ENCODE measurements around the gene SAMD8. TPM values are rescaled to one million over a fixed set of nuclear protein-coding genes. Genes with fewer than 3 reads are reported as not detected.
"Not testable (repeated sequence)": the region's sequence is repeated elsewhere in the genome, so short reads cannot be mapped to it uniquely, and the experiment has no call there.

SAMD8 gene
- total RNA-seq, 1 donor from 2014 or later = 23.0 TPM

DNA sequence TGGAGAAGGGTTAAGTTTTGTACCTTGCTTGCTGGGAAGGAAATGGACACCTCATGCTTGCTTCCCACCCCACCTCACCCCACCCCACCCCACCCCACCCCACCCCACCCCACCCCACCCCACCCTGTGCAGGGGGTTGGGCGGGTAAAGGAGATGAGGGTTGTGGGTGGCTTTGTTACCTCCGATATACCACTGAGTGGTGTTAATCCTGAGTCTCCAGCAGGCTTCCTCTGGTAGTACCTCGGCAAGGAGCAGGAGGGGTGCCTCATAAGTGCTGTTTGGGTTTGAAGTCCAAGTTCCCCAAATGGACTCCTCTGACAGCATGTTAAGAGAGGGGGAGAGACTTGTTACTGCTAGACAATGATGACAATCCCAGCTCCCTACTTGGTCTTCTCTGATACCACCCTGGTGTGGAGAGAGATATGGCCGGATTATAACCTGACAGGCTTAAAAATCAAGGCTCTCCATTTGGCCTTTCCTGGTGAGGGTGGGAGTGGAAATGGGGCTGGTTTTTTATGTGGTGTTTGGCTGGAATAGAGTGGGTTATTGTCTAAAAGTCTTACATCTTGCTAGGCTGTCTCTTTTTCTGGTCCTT lies 11.7 kb downstream of the SAMD8 start:
- Histone ChIP-seq H3K27me3 (no peaks in the 10 kb centered on the region), H3K9me3 (no peaks in the 10 kb centered on the region), H3K4me3 (no peak overlapping the region), H3K4me1 (peaks cover 4% of the 10 kb centered on the region), H3K36me3 (peaks cover 16% of the 10 kb centered on the region), H3K27ac (no peak overlapping the region)
- TF ChIP-seq, protein P1, sequence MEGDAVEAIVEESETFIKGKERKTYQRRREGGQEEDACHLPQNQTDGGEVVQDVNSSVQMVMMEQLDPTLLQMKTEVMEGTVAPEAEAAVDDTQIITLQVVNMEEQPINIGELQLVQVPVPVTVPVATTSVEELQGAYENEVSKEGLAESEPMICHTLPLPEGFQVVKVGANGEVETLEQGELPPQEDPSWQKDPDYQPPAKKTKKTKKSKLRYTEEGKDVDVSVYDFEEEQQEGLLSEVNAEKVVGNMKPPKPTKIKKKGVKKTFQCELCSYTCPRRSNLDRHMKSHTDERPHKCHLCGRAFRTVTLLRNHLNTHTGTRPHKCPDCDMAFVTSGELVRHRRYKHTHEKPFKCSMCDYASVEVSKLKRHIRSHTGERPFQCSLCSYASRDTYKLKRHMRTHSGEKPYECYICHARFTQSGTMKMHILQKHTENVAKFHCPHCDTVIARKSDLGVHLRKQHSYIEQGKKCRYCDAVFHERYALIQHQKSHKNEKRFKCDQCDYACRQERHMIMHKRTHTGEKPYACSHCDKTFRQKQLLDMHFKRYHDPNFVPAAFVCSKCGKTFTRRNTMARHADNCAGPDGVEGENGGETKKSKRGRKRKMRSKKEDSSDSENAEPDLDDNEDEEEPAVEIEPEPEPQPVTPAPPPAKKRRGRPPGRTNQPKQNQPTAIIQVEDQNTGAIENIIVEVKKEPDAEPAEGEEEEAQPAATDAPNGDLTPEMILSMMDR (IDR thresholded peaks at IDR 0.05) = no peak
- intact Hi-C loops (cut with DNase I) = no loop called here
- ATAC-seq (peak; percentile 26), DNase-seq (no peak)

DNA sequence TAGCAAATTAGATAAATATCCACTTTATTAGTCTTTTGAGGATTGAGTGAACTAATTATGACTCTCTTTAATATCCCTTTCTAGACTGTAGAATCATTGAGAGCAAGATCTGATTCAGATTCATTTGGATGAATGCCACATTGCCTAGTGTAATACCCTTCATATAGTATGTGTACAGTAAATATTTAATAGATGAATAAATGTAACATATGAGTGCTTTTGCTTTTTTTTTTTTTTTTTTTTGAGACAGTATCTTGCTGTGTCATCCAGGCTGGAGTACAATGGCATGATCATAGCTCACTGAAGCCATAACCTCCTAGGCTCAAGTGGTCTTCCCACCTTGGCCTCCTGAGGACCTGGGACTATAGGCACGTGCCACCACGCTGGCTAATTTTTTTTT lies 14.8 kb downstream of the SAMD8 start:
- no peaks in the 10 kb centered on the region for H3K27me3 ChIP-seq
- no peak overlapping the region for H3K4me3 ChIP-seq
- TF ChIP-seq, protein P1 (IDR thresholded peaks at IDR 0.05) = no peak
- intact Hi-C loops (cut with DNase I) = no loop called here
- peaks cover 4% of the 10 kb centered on the region for H3K4me1 ChIP-seq
- H3K36me3 ChIP-seq = peaks cover 16% of the 10 kb centered on the region
- no peak overlapping the region for H3K27ac ChIP-seq
- DNase-seq = no peak
- no peaks in the 10 kb centered on the region for H3K9me3 ChIP-seq
- no peak for ATAC-seq

DNA sequence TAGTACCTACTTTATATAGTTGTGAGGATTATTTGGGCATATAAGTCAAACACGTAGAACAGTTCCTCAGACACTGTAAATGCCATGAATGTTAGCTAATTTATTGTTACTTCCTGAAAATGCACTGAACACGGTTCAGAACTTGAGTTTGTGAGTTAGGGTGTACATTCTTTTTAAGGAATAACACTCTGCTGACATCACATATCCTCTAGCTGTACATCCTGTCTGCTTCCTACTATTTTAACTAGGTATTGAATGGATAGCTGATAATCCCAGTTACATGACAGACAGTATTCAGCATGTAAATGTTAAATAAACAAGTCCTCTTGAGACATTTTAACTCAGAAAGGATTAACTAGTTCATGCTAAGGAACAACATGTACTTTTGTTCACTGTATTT lies 16.0 kb downstream of the SAMD8 start:
- H3K4me1 ChIP-seq = peaks cover 4% of the 10 kb centered on the region
- no peaks in the 10 kb centered on the region for H3K9me3 ChIP-seq
- ATAC-seq (peak; percentile 17), DNase-seq (no peak)
- peaks cover 16% of the 10 kb centered on the region for H3K36me3 ChIP-seq
- intact Hi-C loops (cut with DNase I) = no loop called here
- no peak overlapping the region for H3K4me3 ChIP-seq
- TF ChIP-seq, protein P1 (IDR thresholded peaks at IDR 0.05) = no peak
- H3K27me3 ChIP-seq = no peaks in the 10 kb centered on the region
- H3K27ac ChIP-seq = no peak overlapping the region

DNA sequence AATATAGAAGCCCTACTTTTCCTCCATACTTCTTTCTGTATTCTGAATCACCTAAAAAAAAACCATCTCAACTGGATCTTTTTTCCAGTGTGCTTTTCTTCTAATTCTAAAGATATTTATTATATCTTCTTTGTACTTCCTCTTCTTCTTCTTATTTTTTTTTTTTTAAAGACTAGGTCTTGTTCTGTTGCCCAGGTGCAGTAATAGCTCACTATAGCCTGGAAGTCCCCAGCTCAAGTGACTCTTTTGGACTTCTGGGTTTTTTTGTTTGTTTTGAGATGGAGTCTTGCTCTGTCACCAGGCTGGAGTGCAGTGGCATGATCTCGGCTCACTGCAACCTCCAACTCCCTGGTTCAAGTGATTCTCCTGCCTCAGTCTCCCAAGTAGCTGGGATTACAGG lies 17.5 kb downstream of the SAMD8 start:
- H3K27me3 ChIP-seq; ATAC-seq; intact Hi-C loops (cut with DNase I); H3K4me3 ChIP-seq; H3K9me3 ChIP-seq; DNase-seq; H3K4me1 ChIP-seq; H3K27ac ChIP-seq: not testable (repeated sequence)
- H3K36me3 ChIP-seq = peaks cover 15% of the 10 kb centered on the region

DNA sequence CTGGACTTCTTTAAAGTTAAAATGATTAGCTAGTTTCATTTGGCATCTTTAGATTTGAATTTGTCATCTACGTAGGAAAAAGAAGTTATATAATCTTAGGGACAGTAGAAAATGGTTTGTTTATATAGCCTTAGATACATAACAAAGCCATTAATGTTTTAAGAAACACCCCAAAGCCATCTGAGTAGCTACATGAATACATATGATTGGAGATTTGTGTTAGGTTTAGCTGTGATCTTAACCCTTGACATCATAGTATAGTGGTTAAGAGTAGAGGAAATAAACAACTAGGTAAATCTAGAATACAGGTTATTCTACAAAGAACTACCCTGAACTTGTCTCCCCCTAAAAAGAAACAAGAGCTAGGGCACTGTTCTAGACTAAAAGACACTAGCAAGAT lies 18.1 kb downstream of the SAMD8 start:
- TF ChIP-seq, protein P1 (IDR thresholded peaks at IDR 0.05) = no peak
- no peak overlapping the region for H3K4me3 ChIP-seq
- peaks cover 9% of the 10 kb centered on the region for H3K36me3 ChIP-seq
- H3K27me3 ChIP-seq = no peaks in the 10 kb centered on the region
- H3K4me1 ChIP-seq = peaks cover 4% of the 10 kb centered on the region
- no peak for ATAC-seq
- intact Hi-C loops (cut with DNase I) = no loop called here
- no peak for DNase-seq
- H3K27ac ChIP-seq = no peak overlapping the region
- no peaks in the 10 kb centered on the region for H3K9me3 ChIP-seq

DNA sequence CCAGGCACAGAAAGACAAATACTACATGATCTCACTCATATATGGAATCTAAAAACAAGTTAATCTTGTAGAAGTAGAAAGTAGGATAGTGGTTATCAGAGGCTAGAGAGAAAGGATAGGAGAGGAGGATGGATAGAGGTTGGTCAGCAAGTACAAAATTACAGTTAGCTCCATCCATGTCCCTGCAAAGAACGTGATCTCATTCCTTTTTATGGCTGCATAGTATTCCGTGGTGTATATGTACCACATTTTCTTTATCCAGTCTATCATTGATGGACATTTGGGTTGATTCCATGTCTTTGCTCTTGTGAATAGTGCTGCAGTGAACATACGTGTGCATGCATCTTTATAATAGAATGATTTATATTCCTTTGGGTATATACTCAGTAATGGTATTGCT lies 22.2 kb downstream of the SAMD8 start:
- H3K9me3 ChIP-seq; H3K4me3 ChIP-seq; H3K36me3 ChIP-seq; H3K27me3 ChIP-seq; ATAC-seq; DNase-seq; H3K27ac ChIP-seq; intact Hi-C loops (cut with DNase I): not testable (repeated sequence)
- peaks cover 15% of the 10 kb centered on the region for H3K4me1 ChIP-seq

DNA sequence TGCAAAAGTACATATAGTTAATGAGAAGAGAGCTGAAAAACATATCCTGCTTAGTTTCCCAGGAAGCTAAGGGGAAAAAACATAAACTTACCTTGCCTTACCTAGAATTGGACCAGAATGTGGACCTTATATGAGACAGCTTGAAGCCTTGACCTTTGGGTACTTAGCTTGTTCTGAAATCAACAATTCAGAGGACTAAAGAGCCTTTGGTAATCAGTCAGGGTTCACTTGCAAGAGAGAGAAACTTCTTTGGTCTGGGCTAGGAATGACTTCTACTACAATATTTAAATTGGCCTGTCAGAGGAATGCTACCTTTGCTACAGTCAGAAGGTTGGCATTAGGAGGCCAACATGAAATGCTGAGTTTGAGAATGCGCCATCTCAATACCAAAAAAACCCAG lies 24.9 kb downstream of the SAMD8 start:
- DNase-seq (no peak), ATAC-seq (no peak)
- no peaks in the 10 kb centered on the region for H3K36me3 ChIP-seq
- H3K4me3 ChIP-seq = no peak overlapping the region
- peaks cover 15% of the 10 kb centered on the region for H3K4me1 ChIP-seq
- TF ChIP-seq, protein P1 (IDR thresholded peaks at IDR 0.05) = no peak
- no peaks in the 10 kb centered on the region for H3K27me3 ChIP-seq
- H3K27ac ChIP-seq = no peak overlapping the region
- intact Hi-C loops (cut with DNase I) = no loop called here
- H3K9me3 ChIP-seq = no peaks in the 10 kb centered on the region

Data from upper lobe of right lung (tissue), 1 donor.